ENCODE data around the gene PHF20.
"Not testable (repeated sequence)": the region's sequence is repeated elsewhere in the genome, so short reads cannot be mapped to it uniquely, and the experiment has no call there.

PHF20 gene

GRCh38 chr20:35942243-35942642 lies 170.4 kb downstream of the PHF20 start:
- H3K27ac Mint-ChIP-seq: peak overlapping the region; percentile 35
- no peak overlapping the region for H3K4me3 Mint-ChIP-seq
- intact Hi-C loops (cut with micrococcal nuclease): no loop called here
- H3K36me3 Mint-ChIP-seq (ENCODE audit: low read depth): peaks cover 78% of the 10 kb centered on the region
- H3K27me3 Mint-ChIP-seq: no peaks in the 10 kb centered on the region
- H3K4me1 Mint-ChIP-seq (ENCODE audit: low read depth): peaks cover 11% of the 10 kb centered on the region
- H3K9me3 Mint-ChIP-seq: no peaks in the 10 kb centered on the region

- no peaks in the 10 kb centered on the region for H3K27me3 Mint-ChIP-seq
- H3K4me3 Mint-ChIP-seq: no peak overlapping the region
- H3K36me3 Mint-ChIP-seq (ENCODE audit: low read depth): peaks cover 60% of the 10 kb centered on the region
- H3K27ac Mint-ChIP-seq: no peak overlapping the region
- no peaks in the 10 kb centered on the region for H3K9me3 Mint-ChIP-seq
- intact Hi-C loops (cut with micrococcal nuclease): no loop called here
- peaks cover 2% of the 10 kb centered on the region for H3K4me1 Mint-ChIP-seq (ENCODE audit: low read depth)
These were observed 175.7 kb downstream of the PHF20 start for GRCh38 chr20:35947489-35947888.

- intact Hi-C loops (cut with micrococcal nuclease): no loop called here
- no peaks in the 10 kb centered on the region for H3K27me3 Mint-ChIP-seq
- H3K4me1 Mint-ChIP-seq (ENCODE audit: low read depth): peaks cover 6% of the 10 kb centered on the region
- H3K27ac Mint-ChIP-seq: no peak overlapping the region
- H3K9me3 Mint-ChIP-seq: no peaks in the 10 kb centered on the region
- peaks cover 63% of the 10 kb centered on the region for H3K36me3 Mint-ChIP-seq (ENCODE audit: low read depth)
- H3K4me3 Mint-ChIP-seq: no peak overlapping the region
These were observed 176.1 kb downstream of the PHF20 start for GRCh38 chr20:35947907-35948306.

GRCh38 chr20:35950093-35950492 lies 178.3 kb downstream of the PHF20 start:
- Mint-ChIP-seq H3K4me1 (ENCODE audit: low read depth) (peaks cover 8% of the 10 kb centered on the region), H3K27me3 (no peaks in the 10 kb centered on the region), H3K9me3 (no peaks in the 10 kb centered on the region), H3K27ac (no peak overlapping the region), H3K36me3 (ENCODE audit: low read depth) (peaks cover 62% of the 10 kb centered on the region), H3K4me3 (no peak overlapping the region)
- intact Hi-C loops (cut with micrococcal nuclease): no loop called here

GRCh38 chr20:35952080-35952479 lies 180.3 kb downstream of the PHF20 start:
- H3K9me3 Mint-ChIP-seq; H3K4me1 Mint-ChIP-seq (ENCODE audit: low read depth); H3K27me3 Mint-ChIP-seq; H3K27ac Mint-ChIP-seq; intact Hi-C loops (cut with micrococcal nuclease); H3K4me3 Mint-ChIP-seq: not testable (repeated sequence)
- peaks cover 49% of the 10 kb centered on the region for H3K36me3 Mint-ChIP-seq (ENCODE audit: low read depth)

GRCh38 chr20:35952480-35953386 lies 180.9 kb downstream of the PHF20 start:
- H3K27ac Mint-ChIP-seq: peak overlapping the region; percentile 97
- H3K9me3 Mint-ChIP-seq: no peaks in the 10 kb centered on the region
- peak overlapping the region; percentile 99 for H3K4me3 Mint-ChIP-seq
- peaks cover 42% of the 10 kb centered on the region for H3K36me3 Mint-ChIP-seq (ENCODE audit: low read depth)
- intact Hi-C loops (cut with micrococcal nuclease): no loop called here
- H3K4me1 Mint-ChIP-seq (ENCODE audit: low read depth): peaks cover 8% of the 10 kb centered on the region
- H3K27me3 Mint-ChIP-seq: no peaks in the 10 kb centered on the region

- peaks cover 36% of the 10 kb centered on the region for H3K36me3 Mint-ChIP-seq (ENCODE audit: low read depth)
- H3K4me3 Mint-ChIP-seq: peak overlapping the region; percentile 99
- intact Hi-C loops (cut with micrococcal nuclease): no loop called here
- peaks cover 8% of the 10 kb centered on the region for H3K4me1 Mint-ChIP-seq (ENCODE audit: low read depth)
- H3K9me3 Mint-ChIP-seq: no peaks in the 10 kb centered on the region
- no peaks in the 10 kb centered on the region for H3K27me3 Mint-ChIP-seq
- H3K27ac Mint-ChIP-seq: peak overlapping the region; percentile 97
These were observed 181.8 kb downstream of the PHF20 start for GRCh38 chr20:35953387-35954199.

GRCh38 chr20:35954200-35954906 lies 182.5 kb downstream of the PHF20 start, which contains the start of gene SCAND1:
SCAND1 (minus strand) TSS chr20:35954502; CDS start chr20:35954284, 218 bp downstream.
- Mint-ChIP-seq H3K9me3 (no peaks in the 10 kb centered on the region), H3K4me3 (peak within 1 kb of the TSS; percentile 99), H3K4me1 (ENCODE audit: low read depth) (peaks cover 8% of the 10 kb centered on the region), H3K36me3 (ENCODE audit: low read depth) (peaks cover 35% of the 10 kb centered on the region), H3K27me3 (no peaks in the 10 kb centered on the region), H3K27ac (peak within 1 kb of the TSS; percentile 97)
- intact Hi-C loops (cut with micrococcal nuclease): no loop called here

GRCh38 chr20:35954907-35955251 lies 183.1 kb downstream of the PHF20 start:
- Mint-ChIP-seq H3K36me3 (ENCODE audit: low read depth) (peaks cover 30% of the 10 kb centered on the region), H3K9me3 (no peaks in the 10 kb centered on the region), H3K27me3 (no peaks in the 10 kb centered on the region), H3K4me1 (ENCODE audit: low read depth) (peaks cover 8% of the 10 kb centered on the region), H3K27ac (peak overlapping the region; percentile 97), H3K4me3 (peak overlapping the region; percentile 99)
- intact Hi-C loops (cut with micrococcal nuclease): no loop called here

GRCh38 chr20:35956616-35957015 lies 184.8 kb downstream of the PHF20 start:
- H3K36me3 Mint-ChIP-seq (ENCODE audit: low read depth): peaks cover 26% of the 10 kb centered on the region
- intact Hi-C loops (cut with micrococcal nuclease): no loop called here
- H3K27ac Mint-ChIP-seq: no peak overlapping the region
- H3K4me3 Mint-ChIP-seq: no peak overlapping the region
- peaks cover 8% of the 10 kb centered on the region for H3K27me3 Mint-ChIP-seq
- no peaks in the 10 kb centered on the region for H3K9me3 Mint-ChIP-seq
- H3K4me1 Mint-ChIP-seq (ENCODE audit: low read depth): peaks cover 8% of the 10 kb centered on the region

- H3K4me3 Mint-ChIP-seq; H3K36me3 Mint-ChIP-seq (ENCODE audit: low read depth); H3K4me1 Mint-ChIP-seq (ENCODE audit: low read depth); H3K27ac Mint-ChIP-seq; intact Hi-C loops (cut with micrococcal nuclease); H3K9me3 Mint-ChIP-seq: not testable (repeated sequence)
- peaks cover 12% of the 10 kb centered on the region for H3K27me3 Mint-ChIP-seq
These were observed 187.5 kb downstream of the PHF20 start for GRCh38 chr20:35959291-35959690.

GRCh38 chr20:35963878-35964277 lies 192.1 kb downstream of the PHF20 start:
- no peaks in the 10 kb centered on the region for H3K9me3 Mint-ChIP-seq
- H3K4me1 Mint-ChIP-seq (ENCODE audit: low read depth): no peaks in the 10 kb centered on the region
- no peak overlapping the region for H3K27ac Mint-ChIP-seq
- intact Hi-C loops (cut with micrococcal nuclease): no loop called here
- no peaks in the 10 kb centered on the region for H3K36me3 Mint-ChIP-seq (ENCODE audit: low read depth)
- no peak overlapping the region for H3K4me3 Mint-ChIP-seq
- peaks cover 12% of the 10 kb centered on the region for H3K27me3 Mint-ChIP-seq

- H3K9me3 Mint-ChIP-seq: no peaks in the 10 kb centered on the region
- H3K4me3 Mint-ChIP-seq: no peak within 1 kb of the TSS
- no peaks in the 10 kb centered on the region for H3K36me3 Mint-ChIP-seq (ENCODE audit: low read depth)
- no peaks in the 10 kb centered on the region for H3K4me1 Mint-ChIP-seq (ENCODE audit: low read depth)
- H3K27ac Mint-ChIP-seq: no peak within 1 kb of the TSS
- peaks cover 1% of the 10 kb centered on the region for H3K27me3 Mint-ChIP-seq
- intact Hi-C loops (cut with micrococcal nuclease): no loop called here
These were observed 196.3 kb downstream of the PHF20 start, which contains the start of gene CNBD2 for GRCh38 chr20:35967979-35968640. CNBD2 (plus strand) TSS chr20:35968590; CDS start chr20:35968763, 173 bp downstream.

All from dendritic cell treated with granulocyte-macrophage colony-stimulating factor and Interleukin-4, amounts not matched to agents 40 ng/mL and 50 ng/mL, for 4 days (primary cell).